Ovary (tissue), 3 donors: ENCODE measurements around the gene ATF7IP2.

Experiments used
- POLR2A ChIP-seq: fragments of 450-650 bp; IDR thresholded peaks from one replicate; pipeline ENCODE4 v1.6.1; 2017; ENCODE audit warnings: antibody characterized with exemption, mild to moderate bottlenecking, moderate library complexity
- TF ChIP-seq, protein P1 (sequence below), 3 donors: fragments of 450-650 bp in 2 of 3; fragments of 200-600 bp in 1 of 3; IDR thresholded peaks; one replicate each; pipeline versions ENCODE4 v1.5.1 to v1.8.0; 2016 to 2022; ENCODE audit warnings: antibody characterized with exemption in 3 of 3, mild to moderate bottlenecking in 1 of 3
- donor health status: DM: no; HTN: no; CAD: no.

DNA sequence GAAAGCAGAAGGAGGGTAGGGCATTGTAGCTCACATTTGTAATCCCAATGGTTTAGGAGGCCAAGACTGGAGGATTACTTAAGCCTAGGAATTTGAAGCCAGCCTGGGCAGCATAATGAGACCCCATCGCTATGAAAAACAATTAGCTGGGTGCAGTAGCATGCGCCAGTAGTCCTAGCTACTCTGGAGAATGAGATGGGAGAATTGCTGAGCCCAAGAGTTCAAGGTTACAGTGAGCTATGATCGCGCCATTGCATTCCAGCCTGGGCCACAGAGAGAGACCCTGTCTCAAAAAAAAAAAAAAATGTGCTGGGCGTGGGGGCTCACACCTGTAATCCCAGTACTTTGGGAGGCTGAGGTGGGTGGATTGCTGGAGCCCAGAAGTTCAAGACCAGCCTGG, 5.0 kb downstream of the ATF7IP2 start:
- TF ChIP-seq, protein P1, sequence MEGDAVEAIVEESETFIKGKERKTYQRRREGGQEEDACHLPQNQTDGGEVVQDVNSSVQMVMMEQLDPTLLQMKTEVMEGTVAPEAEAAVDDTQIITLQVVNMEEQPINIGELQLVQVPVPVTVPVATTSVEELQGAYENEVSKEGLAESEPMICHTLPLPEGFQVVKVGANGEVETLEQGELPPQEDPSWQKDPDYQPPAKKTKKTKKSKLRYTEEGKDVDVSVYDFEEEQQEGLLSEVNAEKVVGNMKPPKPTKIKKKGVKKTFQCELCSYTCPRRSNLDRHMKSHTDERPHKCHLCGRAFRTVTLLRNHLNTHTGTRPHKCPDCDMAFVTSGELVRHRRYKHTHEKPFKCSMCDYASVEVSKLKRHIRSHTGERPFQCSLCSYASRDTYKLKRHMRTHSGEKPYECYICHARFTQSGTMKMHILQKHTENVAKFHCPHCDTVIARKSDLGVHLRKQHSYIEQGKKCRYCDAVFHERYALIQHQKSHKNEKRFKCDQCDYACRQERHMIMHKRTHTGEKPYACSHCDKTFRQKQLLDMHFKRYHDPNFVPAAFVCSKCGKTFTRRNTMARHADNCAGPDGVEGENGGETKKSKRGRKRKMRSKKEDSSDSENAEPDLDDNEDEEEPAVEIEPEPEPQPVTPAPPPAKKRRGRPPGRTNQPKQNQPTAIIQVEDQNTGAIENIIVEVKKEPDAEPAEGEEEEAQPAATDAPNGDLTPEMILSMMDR (IDR thresholded peaks at IDR 0.05), result no peak
- TF ChIP-seq POLR2A, result no peak
